Neural cell (in vitro differentiated cells): ENCODE data around the gene DCDC2B.

Experiments
- CTCF ChIP-seq: fragments of 450-650 bp; IDR thresholded peaks from 2 replicates; pipeline ENCODE4 v1.5.1; 2014; ENCODE audit warnings: antibody characterized with exemption, mild to moderate bottlenecking, moderate library complexity; ENCODE audit not compliant: poor library complexity, severe bottlenecking
- EP300 ChIP-seq: fragments of 450-650 bp; conservative IDR thresholded peaks from 2 replicates; pipeline ENCODE4 v1.6.1; 2014; ENCODE audit warnings: antibody characterized with exemption, mild to moderate bottlenecking, moderate library complexity; ENCODE audit not compliant: poor library complexity, severe bottlenecking
- EZH2 ChIP-seq: fragments of 200-600, 300-800 bp; shearing (Covaris generic), sonication (generic); IDR thresholded peaks from 2 replicates; pipeline ENCODE4 v1.6.1; 2014; ENCODE audit warnings: antibody characterized with exemption, low read length, borderline replicate concordance, mild to moderate bottlenecking; ENCODE audit not compliant: insufficient read depth, poor library complexity, severe bottlenecking
- MXI1 ChIP-seq: fragments of 450-650 bp; conservative IDR thresholded peaks from 2 replicates; pipeline ENCODE4 v1.6.1; 2014; ENCODE audit warnings: antibody characterized with exemption, mild to moderate bottlenecking; ENCODE audit not compliant: poor library complexity, severe bottlenecking
- POLR2AphosphoS5 ChIP-seq: IDR thresholded peaks from 2 replicates; pipeline ENCODE4 v1.6.1; 2012
- RAD21 ChIP-seq: fragments of 450-650 bp; conservative IDR thresholded peaks from 2 replicates; pipeline ENCODE4 v1.6.1; 2014; ENCODE audit warnings: antibody characterized with exemption, mild to moderate bottlenecking, moderate library complexity
- REST ChIP-seq: IDR thresholded peaks from 2 replicates; pipeline ENCODE4 v1.6.1; 2012; ENCODE audit warnings: borderline replicate concordance
- SMC3 ChIP-seq: fragments of 450-650 bp; conservative IDR thresholded peaks from 2 replicates; pipeline ENCODE4 v1.6.1; 2014; ENCODE audit warnings: antibody characterized with exemption, mild to moderate bottlenecking, moderate library complexity; ENCODE audit not compliant: poor library complexity
- TAF1 ChIP-seq: IDR thresholded peaks from 2 replicates; pipeline ENCODE4 v1.6.1; 2012; ENCODE audit warnings: low read depth

- TF ChIP-seq TAF1 (no peak), CTCF (no peak), POLR2AphosphoS5 (no peak), EZH2 (no peak), SMC3 (no peak), EP300 (no peak), MXI1 (no peak), RAD21 (no peak), REST (no peak)
Observed at GRCh38 chr1:32172621-32173245, 36.2 kb upstream of the DCDC2B start.
